Fibroblast of skin of left biceps (primary cell): Measurements from ENCODE around the gene KLHL25.

Experiments
- DNase-seq, 2 experiments: peaks; one replicate each; pipeline ENCODE4 v3.0.0-alpha.2; 2013; ENCODE audit warnings: low read depth in 2 of 2

KLHL25 gene

DNA sequence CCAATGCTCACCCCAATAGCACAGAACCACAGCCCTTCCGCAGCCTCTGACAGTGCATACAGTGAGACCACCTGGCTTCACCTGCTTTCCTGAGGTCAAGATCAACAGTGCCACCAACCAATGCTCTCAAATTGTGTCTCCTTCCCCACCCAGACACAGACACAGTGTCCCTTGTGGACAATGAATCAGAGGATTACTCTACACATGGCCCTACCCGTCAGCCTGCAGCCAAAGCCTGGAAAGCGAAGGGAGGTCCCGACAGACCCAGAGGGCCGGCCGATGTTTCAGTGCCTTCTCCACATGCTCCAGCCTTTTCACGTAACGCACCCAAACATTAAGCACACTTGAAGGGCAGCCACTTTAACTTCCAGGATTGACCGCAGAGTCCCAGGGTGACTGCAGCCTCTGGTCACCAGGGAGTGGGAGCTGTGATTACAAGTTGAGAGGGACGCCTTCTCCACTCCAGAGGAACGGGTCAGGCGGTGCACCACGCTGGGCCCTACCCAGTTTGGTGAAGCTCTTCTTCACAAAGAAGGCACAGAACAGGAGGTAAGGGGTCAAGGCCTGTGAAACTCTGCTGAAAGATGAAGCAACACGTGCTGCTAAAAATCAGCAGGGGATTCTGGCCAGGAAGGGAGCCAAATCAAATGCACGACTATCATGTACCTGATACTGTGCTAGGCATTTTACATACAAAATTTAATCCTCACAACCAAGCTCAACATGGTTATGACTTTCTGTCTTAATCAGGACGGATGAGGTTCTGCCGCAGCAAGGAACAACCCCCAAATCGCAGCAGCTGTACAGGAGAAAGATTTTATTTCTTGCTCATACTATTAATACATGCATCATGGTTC lies 17.2 kb downstream of the KLHL25 start:
- no peak for DNase-seq

DNA sequence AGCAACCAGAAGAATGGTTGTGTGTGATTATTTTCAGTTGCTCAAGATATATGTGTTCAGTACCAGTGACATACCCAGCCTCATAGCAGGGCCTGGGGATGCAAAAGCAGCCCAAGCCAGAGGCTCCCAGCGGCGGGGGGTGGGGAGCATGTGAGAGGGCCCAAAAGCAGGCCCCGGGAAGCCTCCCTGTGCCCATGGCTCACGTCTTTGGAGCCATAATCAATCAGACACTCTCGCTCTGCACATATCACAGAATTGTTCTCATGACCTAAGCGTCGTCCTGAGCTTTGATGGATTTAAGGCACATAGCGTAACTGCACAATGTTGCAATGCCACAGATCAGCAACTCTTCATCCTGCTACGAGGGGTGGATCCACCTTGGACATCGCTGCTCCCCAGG lies 20.8 kb downstream of the KLHL25 start:
- DNase-seq = no peak

DNA sequence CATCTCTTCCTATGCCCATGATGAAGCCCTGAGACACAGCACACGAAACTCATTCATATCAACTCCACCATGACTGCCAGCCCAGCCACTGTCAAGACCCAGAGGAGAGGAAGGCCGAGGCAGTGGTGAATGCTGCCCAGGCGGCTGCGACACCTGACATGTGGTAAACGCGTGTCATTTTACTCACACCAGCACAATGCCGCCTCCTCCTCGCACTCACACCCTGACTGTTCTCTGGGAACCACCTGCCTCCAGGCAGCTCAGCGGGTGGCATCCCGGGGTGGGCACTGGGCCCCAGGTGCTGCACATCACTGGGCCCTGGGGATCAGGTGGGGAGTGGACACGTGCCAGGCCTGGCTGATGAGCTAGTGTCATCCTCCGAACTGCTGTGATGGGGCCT lies 21.5 kb downstream of the KLHL25 start:
- DNase-seq = no peak

DNA sequence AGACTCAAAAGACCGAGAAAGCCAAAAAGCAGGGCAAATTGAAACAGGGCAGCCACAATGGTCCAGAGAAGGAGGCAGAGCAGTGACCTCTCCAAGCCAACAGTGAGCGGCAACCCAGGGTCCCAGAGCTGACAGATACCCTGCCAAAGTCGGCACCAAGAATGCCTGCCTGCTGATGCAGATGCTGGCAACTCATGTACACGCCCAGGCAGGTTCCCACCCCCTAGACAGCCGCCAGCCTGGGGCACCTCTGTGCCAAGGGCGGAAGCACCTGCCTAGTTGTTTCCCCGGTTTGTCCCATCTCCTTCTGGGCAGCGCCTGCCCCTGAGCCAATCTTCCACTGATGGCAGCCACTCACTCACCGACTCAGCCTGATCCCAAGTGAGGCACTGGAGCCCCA lies 22.1 kb downstream of the KLHL25 start:
- DNase-seq = no peak

DNA sequence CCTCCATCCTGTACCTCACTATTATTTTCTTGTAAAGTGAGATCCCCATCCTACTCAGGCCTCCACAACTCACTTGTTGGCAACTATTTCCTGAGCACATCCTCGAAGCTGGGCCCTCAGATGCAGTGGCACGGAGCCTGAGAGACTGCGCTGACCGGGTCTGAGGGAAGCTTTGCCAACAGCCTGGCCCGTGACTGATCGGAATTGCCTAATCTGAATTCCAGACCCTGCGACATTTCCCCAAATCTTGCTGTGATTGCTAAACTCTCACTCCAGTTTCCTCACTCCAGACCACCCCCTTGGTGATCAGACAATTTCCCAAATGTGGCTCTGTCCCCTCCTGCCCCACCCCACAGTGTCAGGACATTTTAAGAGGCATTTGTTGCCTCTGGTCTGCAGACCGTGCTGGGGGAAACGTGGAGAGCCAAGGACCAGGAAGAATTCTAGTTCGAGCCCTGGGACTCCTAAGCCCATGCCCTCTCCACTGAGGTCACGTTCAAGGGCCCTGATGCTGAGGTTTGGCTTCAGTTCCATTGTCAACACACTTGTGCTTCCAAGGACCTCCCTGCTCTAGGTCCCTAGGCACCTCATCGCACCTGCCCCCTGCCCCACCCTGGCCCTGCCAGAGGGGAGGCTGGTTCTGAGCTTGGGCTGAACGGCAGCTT lies 22.8 kb downstream of the KLHL25 start:
- no peak for DNase-seq

DNA sequence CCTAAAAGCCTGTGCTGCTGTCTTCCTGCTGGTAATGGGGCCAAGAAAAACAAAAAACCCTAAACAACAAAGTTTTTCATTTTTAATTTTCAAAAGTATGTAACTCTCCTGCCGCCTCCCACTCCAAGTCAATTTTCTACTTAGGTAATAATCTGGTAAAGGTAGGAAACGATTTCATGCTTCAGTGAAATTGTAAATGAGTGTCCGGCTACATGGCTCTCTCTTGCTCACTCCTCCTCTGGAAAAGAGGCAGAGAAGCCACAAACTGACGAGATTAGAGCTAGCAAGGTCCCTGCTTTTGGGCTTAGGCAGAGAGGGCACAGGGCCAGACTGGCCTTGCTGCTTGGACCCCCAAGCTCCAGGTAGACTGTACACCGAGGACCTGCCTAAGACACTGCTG lies 23.5 kb downstream of the KLHL25 start:
- DNase-seq = no peak

DNA sequence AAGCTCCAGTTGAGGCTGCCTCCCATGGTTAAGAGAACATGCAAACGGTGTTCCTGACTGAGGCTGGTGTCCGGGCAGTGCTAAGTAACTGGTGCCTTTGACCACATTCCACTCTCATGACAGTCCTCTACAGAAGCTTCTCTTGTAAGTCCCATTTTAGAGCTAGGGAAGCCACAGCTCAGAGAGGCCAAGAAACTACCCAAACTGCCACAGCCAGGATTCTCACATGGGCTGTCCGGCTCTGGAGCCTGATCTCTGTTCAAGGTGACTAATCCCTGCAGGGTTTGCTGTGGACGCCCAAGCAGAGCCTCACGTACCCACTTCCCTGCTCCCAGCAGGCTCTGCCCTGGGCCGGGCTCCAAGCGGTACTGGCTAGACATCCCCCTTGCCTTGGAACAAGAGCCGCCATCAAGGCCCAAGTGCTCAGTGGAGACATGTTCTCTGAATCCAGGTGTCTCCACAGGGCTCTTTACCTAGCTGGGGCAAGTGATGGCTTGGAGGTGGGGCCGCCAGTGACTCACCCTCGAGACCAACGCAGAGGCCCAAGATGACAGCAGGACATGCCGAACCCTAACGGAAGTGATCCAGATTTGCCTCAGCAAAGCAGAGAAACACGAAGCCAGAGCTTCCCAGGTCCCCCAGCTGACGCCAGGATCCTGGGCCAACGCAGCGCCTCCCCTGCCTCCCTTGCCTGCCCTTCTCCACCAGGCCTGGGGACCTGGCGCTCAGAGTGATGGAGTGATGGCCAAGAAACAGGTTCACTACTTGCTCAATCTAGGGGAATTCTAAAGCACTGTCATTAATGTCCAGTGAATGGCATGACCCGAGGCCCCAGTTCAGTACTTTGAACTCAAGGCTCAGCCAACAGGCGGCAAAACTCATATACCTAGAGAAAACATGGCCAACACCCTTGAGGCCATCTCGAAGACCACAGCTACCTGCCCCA lies 24.4 kb downstream of the KLHL25 start:
- DNase-seq = no peak

DNA sequence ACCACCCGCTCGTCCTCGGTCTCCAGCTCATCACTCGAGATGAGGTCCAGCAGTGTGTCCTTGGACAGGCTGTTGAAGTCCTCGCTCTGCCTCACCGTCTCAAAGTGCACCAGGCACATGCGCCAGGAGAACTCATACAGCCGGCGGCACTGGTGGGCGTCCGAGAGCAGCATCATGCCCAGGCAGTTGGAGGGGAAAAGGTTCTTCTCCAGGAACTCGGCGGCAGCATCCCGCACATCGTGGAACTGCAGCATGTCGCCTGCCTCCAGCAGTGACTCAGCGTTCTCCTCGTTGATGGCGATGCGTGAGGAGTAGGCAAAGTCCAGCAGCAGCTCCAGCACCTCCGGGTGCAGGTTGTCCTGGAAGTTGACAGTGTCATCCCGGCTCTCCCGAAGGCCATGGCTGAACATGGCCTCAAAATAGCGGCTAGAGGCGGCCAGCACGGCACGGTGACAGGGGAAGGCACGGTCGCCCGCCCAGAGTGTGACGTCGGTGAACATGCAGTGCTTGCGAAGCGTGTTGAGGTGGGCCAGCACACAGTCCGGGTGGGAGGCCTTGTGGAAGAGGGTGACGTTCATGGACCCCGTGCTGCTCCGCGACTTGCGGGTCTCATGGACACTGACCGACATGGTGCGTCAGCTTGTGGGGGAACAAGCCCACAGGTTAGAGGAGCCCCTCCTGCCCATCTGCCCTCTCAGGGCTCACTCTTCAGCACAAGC lies 25.4 kb downstream of the KLHL25 start:
- DNase-seq = no peak

DNA sequence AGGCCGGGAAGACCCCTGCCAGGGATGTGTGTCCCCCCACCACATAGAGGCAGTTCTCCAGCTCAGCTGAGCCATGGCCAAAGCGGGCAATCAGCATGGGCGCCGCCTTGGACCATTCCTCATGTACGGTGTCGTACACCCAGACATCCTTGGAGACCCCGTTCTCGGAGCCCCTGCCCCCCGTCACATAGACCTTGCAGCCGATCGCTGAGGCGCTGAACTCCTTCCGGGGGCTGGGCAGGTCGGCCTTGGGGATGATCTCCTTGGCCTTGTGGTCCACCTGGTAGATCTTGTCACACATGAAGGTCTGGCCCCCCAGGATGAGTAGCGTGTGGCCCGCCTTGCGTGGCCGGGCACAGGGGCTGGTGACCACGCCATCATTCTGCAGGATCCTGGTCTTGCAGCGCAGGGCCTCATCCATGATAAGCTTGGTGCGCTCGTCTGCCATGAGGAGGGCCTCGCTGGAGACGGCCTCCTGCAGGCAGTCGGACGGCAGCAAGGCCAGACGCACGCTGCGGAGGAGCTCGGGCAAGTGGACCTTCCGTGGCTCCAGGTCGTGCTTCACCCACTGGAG lies 26.0 kb downstream of the KLHL25 start:
- DNase-seq = no peak

DNA sequence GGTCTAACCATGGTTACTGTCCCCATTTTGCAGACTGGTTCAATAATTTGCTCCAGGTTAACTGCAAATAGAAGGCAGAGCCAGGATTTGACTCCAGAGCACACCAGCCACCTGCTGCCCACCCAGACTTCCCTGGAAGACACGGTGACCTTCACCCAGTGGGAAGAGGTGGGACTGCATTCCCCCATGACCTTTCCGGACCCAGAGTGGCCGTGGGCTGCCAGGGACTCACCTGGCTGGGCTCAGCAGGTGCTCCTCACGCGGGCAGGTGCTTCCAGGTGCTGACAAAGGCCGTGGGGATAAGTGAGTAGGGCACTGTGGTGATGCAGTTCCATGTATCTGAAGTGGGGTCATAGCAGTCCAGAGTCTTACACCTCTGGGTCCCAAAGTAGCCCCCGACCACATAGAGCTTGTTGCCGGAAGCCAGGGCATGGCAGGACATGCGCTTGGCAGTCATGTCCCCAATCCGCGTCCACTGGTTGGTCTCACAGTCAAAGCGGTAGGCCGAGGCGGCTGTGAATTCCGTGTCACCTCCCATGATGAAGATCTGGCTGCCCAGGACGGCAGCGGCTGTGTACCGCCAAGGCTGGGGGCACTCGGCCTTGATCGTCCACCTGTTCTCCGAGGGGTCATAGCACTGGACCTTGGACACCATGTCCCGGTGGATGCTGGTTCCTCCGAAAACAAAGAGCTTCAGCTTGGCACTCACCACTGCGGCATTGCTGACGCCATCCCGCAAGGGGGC lies 26.8 kb downstream of the KLHL25 start:
- no peak for DNase-seq

DNA sequence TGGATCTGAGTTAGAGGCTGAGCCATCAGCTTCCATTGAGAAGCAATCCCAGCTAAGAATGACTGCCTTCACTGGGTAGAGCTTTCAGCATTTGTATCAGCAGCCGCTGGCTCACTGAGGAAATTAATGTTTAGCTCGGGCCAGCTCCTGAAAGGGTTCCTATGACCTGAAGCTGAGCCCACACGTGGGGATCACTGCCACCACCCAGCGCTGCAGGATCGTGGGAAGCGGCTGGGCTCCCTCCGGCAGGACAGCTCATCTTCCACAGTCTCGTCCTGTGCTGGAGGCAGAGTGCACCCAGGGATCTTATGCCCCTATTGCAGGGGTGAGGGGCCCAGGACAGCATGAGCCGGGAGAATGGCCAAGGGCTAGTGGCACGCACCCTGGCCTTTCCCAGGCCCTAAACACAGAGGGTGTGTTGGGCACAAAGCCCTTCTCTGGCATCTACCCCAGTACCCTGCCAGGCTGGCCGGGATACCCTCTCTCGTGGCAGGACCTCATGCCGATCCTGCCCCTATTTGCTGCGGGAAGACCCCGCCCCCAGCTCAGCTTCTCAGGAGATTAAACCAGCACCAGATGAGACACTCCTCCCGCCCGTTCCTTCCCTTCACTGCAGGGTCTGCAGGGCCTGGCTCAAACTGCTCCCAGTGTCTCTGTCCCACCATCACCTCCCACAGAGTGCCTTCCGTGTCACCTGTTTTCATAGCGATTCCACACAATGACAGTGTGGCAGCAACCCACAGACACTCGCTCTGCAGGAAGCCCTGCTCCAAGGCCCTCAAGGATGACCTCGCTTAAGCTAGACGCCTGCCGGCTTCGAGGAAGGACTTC lies 28.5 kb downstream of the KLHL25 start:
- no peak for DNase-seq

DNA sequence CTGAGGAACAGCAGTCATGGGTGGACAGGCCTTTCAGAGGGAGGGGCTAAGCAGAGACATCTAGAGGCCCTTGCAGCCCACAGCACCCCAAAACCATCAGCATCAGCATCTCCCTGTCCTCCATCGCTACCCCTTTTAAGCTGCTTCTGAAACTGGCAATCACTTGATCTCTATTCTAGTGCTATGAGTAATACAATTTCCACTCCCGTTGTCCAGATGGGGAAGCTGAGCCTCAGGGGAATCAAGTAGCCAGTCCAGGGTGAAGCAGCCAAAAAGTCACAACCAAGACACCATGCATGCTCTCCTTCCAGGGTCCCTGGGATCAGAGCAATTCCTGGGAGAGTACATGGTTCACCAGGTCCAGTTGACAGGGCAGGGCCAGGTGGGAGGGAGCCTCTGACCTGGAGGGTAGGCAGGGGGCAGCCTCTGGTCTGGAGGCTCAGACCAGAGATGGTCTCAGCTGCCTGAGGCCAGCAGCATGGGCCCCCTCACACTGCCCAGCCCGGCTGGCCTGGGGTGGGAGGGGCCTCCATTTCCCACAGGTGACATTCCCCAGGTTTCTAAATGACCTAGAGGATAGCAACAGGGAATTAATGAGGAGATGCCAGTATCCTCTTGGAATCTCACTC lies 30.0 kb downstream of the KLHL25 start:
- DNase-seq = no peak

DNA sequence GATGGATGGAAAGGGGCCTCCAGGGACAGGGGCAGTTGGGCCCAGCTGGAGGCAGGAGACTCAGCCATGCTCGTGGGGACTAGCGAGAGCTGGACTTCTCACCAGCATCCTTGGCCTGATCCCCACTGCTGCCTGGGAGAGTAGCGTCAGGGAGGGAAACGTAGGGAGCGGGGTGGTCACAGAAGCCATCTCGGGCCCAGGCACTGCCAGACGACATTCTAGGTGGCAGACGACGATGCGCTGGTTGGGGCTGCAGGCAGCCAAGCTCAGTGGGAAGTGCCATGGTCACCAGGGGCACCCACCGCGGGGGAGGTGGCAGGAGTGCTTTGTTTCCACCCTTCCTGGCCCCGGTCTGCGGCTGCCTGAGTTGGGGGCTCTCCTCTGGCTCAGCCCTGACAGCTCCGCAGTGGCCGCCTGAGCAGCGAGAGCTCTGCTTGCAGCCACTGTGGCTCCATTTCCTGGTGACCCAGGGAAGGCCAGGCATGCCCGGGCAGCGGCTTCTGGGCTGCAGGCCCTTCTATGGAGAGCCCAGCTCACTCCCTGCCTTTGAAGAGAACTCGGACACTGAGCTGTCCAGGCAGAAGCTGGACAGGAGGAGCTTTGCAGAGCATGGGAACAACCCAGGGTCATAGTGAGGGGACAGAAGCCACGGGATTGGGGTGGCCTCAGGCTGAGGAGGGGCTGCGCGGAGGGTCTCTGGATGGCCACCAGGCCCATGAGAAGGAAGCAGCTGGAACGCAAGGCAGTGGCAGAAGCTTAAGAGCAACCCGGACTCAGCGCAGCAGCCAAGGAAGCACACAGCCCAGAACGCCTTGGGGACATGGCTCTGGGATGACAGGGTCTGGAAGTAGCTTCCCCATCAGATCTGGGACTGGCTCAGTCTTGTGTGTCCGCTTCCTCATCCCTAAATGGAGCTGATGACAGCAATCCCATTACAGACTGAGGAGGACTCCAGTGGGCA lies 30.8 kb downstream of the KLHL25 start:
- DNase-seq = no peak

DNA sequence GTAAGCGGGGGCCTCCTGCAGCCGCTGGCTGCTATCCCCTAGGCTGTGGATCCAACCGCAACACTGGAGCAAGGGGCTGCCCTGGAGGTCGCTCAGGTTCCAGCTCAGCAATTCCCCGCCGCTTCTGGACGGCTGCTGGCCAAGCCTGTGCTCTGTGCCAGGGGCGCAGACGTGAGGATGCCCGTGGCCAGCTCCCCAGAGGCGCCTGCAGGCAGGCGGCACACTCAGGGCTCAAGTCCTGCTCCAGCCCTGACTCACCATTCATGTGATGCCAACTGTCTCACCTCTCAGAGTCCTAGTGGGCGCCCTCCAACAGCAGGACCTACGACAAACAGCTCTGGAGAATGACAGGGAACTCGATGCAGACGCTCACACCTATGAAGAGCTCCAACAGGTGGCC lies 31.6 kb downstream of the KLHL25 start:
- no peak for DNase-seq

DNA sequence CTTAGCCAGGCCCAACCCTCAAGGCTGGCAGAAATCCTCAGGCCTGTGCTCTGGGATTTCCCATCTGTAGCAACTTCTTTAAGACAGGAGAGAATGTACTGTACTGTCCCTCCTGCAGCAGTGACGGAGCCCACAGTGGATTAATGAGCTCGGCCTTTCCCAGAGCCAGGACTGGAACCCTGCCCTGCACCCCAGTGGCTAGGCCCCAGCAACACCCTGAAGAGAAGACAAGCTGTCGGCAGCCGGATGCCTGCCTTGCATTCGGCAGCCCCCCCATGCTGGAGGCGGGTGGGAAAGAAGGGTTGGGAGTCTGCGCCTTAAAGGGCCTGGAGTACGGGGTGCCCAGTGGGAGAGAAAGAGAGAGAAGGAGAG lies 32.0 kb downstream of the KLHL25 start:
- DNase-seq = no peak

DNA sequence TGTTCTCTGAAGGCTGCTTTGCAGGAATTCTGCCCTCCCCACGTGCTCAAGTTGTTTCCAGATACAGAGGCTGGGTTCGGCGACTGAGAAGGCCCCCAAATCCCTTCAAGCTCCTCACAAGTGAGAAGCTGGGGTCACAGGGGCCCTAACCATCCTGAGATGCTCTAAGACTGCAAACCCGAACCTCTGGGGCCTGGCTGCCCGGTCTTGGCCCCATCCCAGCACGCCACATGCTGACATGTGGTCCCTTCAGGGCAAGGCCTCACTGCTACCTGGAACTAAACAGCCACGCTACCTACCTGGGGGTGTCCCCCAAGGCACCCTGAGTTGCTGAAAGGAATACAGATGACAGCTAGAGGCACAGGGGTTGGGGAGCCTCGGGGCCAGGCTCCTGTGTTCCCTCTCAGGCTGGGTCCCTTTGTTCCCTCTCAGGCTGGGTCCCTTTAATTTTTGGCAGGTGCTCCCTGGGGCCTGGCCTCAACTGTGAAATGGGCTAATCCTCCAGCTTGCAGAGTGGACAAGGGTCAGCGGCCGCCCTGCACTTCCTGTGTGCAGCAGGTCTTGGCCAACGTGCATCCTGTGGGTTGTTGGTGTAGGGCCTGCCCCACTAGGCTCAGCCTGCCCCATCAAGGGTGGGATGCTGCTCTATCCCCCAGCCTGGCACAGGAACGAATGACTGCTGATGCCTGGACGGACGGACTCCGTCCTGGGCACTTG lies 32.5 kb downstream of the KLHL25 start:
- no peak for DNase-seq

DNA sequence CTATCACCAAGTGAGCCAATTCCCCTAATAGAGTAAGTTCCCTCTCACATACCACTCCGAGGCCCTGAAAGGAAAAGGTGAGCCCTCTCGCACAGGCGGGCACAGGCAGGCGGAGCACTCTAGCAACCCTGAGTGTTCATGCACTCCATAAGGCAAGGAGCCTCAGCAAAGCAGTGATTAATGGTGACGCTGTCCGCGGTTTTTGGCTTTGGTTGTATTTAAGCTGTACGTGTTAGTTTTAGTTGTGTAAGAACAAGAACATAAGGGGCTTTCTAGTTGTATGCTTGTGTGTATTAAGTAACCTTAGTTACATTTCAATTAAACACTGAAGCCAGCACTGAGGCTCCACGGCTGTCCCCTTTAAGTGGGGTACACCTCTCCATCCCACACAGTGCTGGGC lies 33.1 kb downstream of the KLHL25 start:
- DNase-seq = no peak
